ENCODE results near the gene TMEM117.

- no peak for TF ChIP-seq YY1 (tag by site-specific recombination; IDR thresholded peaks at IDR 0.05)
- TF ChIP-seq KLF9 (tag by site-specific recombination; IDR thresholded peaks at IDR 0.05; ENCODE audit: low read depth), result no peak
- no peak for TF ChIP-seq ZFP3 (tag by site-specific recombination; IDR thresholded peaks at IDR 0.05; ENCODE audit: low read depth)
Observed at GRCh38 chr12:44375694-44376093, 539.8 kb downstream of the TMEM117 start.
